PC-9 (cell line): ENCODE measurements around the gene PFN4. TPM values are rescaled to one million over a fixed set of nuclear protein-coding genes. Genes with fewer than 3 reads are reported as not detected.

ENCODE experiments used
- BruUV-seq: library from RNA; stranded (reverse); fragments of 400-500 nt; replicated peaks from 2 replicates; lab custom pipeline; 2021; lab: Mats Ljungman, UMichigan
- CTCF ChIA-PET: fragments of 300-600 bp; sonication (Branson Sonifier 250); formaldehyde crosslinking; loops from one replicate; lab custom pipeline; 2022; ENCODE audit warnings: antibody characterized with exemption; lab: Charles Lee
- POLR2A ChIA-PET: fragments of 300-600 bp; sonication (Branson Sonifier 250); formaldehyde crosslinking; loops from one replicate; lab custom pipeline; 2022; ENCODE audit warnings: antibody characterized with exemption; ENCODE audit not compliant: unreplicated experiment; lab: Charles Lee
- DNase-seq, 2 experiments: peaks; one replicate each; pipeline versions ENCODE4 v3.0.0 to v3.0.0-alpha.2; 2015 to 2022; ENCODE audit warnings: mixed read lengths in 1 of 2
- H2AFZ ChIP-seq: fragments of 200-600 bp; sonication (generic); 2 replicates; pipeline ENCODE4 v1.8.1; 2017; ENCODE audit warnings: antibody characterized with exemption
- H3F3A ChIP-seq: fragments of 200-600 bp; sonication (generic); 2 replicates; pipeline ENCODE4 v1.8.1; 2017; ENCODE audit warnings: antibody characterized with exemption, mild to moderate bottlenecking, low read depth; ENCODE audit not compliant: insufficient read depth
- H3K27ac ChIP-seq: fragments of 200-600 bp; sonication (generic); 2 replicates; pipeline ENCODE4 v1.6.1; 2016; ENCODE audit warnings: mixed run types
- H3K27me3 ChIP-seq: fragments of 200-600 bp; sonication (generic); 2 replicates; pipeline ENCODE4 v1.6.1; 2016; ENCODE audit warnings: low read depth, mixed run types; ENCODE audit not compliant: insufficient read depth
- H3K36me3 ChIP-seq: fragments of 200-600 bp; sonication (generic); 2 replicates; pipeline ENCODE4 v1.6.1; 2016; ENCODE audit warnings: low read depth, mixed run types
- H3K4me1 ChIP-seq: fragments of 200-600 bp; sonication (generic); replicated peaks from 2 replicates; pipeline ENCODE4 v1.6.1; 2016; ENCODE audit warnings: mixed run types; ENCODE audit not compliant: insufficient read depth
- H3K4me2 ChIP-seq: fragments of 200-600 bp; sonication (generic); 2 replicates; pipeline ENCODE4 v1.6.1; 2017; ENCODE audit warnings: mixed run types
- H3K4me3 ChIP-seq: fragments of 200-600 bp; sonication (generic); 2 replicates; pipeline ENCODE4 v1.6.1; 2016; ENCODE audit warnings: mixed run types
- H3K79me2 ChIP-seq: fragments of 200-600 bp; sonication (generic); 2 replicates; pipeline ENCODE4 v1.6.1; 2017; ENCODE audit warnings: low read depth, mixed run types
- H3K9me2 ChIP-seq: fragments of 200-600 bp; sonication (generic); 2 replicates; pipeline ENCODE4 v1.8.1; 2017; ENCODE audit warnings: mild to moderate bottlenecking; ENCODE audit not compliant: insufficient read depth
- H3K9me3 ChIP-seq: fragments of 200-600 bp; sonication (generic); 2 replicates; pipeline ENCODE4 v1.8.1; 2016; ENCODE audit warnings: low read depth; ENCODE audit not compliant: insufficient read depth
- H4K20me1 ChIP-seq: fragments of 200-600 bp; sonication (generic); 2 replicates; pipeline ENCODE4 v1.8.1; 2017; ENCODE audit not compliant: insufficient read depth
- EZH2 ChIP-seq: fragments of 200-600 bp; sonication (generic); IDR thresholded peaks from 2 replicates; pipeline ENCODE4 v1.8.0; 2017; ENCODE audit warnings: antibody characterized with exemption, low read depth
- intact Hi-C: fragments of 100-400 bp; cut with micrococcal nuclease; formaldehyde crosslinking; loops from one replicate; pipeline ENCODE4 v1.10.0; 2022; ENCODE audit not compliant: unreplicated experiment
- total RNA-seq: library from RNA; stranded (reverse); gene quantifications from 2 replicates; pipeline ENCODE4 v1.2.3, GENCODE V29; 2021
- TF ChIP-seq, protein P1 (sequence below): fragments of 200-600 bp; sonication (generic); conservative IDR thresholded peaks from 2 replicates; pipeline ENCODE4 v1.6.1; 2017; ENCODE audit warnings: mixed run types, antibody characterized with exemption, mild to moderate bottlenecking, moderate library complexity

The PFN4 gene
- total RNA-seq, 1 experiment from 2014 or later: 1.2 TPM

DNA sequence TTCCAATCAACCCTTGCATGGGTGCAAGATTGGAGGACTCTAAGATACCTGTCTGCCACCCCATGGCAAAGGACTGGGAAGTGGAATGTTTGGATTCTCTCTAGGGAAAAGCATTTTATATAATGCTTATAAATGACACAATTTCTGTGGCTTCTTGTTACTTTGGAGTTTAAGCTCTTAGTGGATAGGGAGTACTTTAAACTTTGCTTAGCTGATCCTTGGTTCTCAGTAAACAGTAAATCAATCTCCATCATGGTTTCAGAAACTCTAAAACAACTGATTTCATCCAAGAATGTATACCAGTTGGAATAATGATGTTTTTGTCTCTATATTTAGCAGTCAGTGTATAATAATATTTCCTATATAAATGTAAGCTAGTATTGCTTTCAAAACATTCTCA, 37.6 kb upstream of the PFN4 start:
- no peaks in the 10 kb centered on the region for H3K79me2 ChIP-seq
- no peaks in the 10 kb centered on the region for H3K9me2 ChIP-seq
- H3K9me3 ChIP-seq: no peaks in the 10 kb centered on the region; the same call in 1 of the 2 replicates
- no peaks in the 10 kb centered on the region for H3K36me3 ChIP-seq
- H3K4me3 ChIP-seq: no peak overlapping the region
- ChIA-PET CTCF (no interaction called here), POLR2A (no interaction called here)
- BruUV-seq: no TSS peak
- no peak overlapping the region for H3K27ac ChIP-seq
- DNase-seq: no peak
- TF ChIP-seq, protein P1, sequence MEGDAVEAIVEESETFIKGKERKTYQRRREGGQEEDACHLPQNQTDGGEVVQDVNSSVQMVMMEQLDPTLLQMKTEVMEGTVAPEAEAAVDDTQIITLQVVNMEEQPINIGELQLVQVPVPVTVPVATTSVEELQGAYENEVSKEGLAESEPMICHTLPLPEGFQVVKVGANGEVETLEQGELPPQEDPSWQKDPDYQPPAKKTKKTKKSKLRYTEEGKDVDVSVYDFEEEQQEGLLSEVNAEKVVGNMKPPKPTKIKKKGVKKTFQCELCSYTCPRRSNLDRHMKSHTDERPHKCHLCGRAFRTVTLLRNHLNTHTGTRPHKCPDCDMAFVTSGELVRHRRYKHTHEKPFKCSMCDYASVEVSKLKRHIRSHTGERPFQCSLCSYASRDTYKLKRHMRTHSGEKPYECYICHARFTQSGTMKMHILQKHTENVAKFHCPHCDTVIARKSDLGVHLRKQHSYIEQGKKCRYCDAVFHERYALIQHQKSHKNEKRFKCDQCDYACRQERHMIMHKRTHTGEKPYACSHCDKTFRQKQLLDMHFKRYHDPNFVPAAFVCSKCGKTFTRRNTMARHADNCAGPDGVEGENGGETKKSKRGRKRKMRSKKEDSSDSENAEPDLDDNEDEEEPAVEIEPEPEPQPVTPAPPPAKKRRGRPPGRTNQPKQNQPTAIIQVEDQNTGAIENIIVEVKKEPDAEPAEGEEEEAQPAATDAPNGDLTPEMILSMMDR: no peak
- TF ChIP-seq EZH2: no peak
- intact Hi-C loops: no loop called here
- no peaks in the 10 kb centered on the region for H3F3A ChIP-seq
- no peaks in the 10 kb centered on the region for H3K4me1 ChIP-seq
- no peak overlapping the region for H3K4me2 ChIP-seq
- H2AFZ ChIP-seq: no peak overlapping the region
- H4K20me1 ChIP-seq: no peaks in the 10 kb centered on the region
- no peaks in the 10 kb centered on the region for H3K27me3 ChIP-seq

DNA sequence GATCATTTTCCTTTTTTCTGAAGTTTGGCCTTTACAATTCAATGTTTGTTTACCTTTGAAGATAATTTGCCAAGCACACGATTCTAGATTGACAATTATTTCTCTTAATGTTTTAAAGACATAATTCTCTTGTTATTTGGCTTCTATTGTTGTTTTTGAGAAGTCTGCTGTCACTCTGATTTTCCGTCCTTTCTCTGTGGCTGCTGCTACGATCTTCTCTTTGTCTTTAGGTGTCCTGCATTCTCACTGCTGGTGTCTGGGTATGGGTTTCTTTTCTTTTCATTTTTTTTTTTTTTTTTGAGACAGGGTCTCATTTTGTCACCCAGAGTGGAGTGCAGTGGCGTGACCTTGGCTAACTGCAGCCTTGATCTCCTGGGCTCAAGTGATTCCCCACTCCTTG, 36.6 kb upstream of the PFN4 start:
- POLR2A ChIA-PET: interaction anchor here (0.7 kb wide), 1 partner anchor 49 kb away, joined by 4 read pairs; no protein-coding TSS in a partner anchor
- Histone ChIP-seq H3K4me1 (no peaks in the 10 kb centered on the region), H2AFZ (no peak overlapping the region), H3K4me2 (no peak overlapping the region), H3K9me2 (no peaks in the 10 kb centered on the region), H4K20me1 (no peaks in the 10 kb centered on the region), H3F3A (no peaks in the 10 kb centered on the region), H3K79me2 (no peaks in the 10 kb centered on the region), H3K27ac (no peak overlapping the region), H3K4me3 (no peak overlapping the region), H3K27me3 (no peaks in the 10 kb centered on the region), H3K9me3 (no peaks in the 10 kb centered on the region; the same call in 1 of the 2 replicates), H3K36me3 (no peaks in the 10 kb centered on the region)
- BruUV-seq: no TSS peak
- intact Hi-C loops: no loop called here
- TF ChIP-seq EZH2: no peak
- TF ChIP-seq, protein P1: no peak
- DNase-seq: no peak
- CTCF ChIA-PET: no interaction called here

DNA sequence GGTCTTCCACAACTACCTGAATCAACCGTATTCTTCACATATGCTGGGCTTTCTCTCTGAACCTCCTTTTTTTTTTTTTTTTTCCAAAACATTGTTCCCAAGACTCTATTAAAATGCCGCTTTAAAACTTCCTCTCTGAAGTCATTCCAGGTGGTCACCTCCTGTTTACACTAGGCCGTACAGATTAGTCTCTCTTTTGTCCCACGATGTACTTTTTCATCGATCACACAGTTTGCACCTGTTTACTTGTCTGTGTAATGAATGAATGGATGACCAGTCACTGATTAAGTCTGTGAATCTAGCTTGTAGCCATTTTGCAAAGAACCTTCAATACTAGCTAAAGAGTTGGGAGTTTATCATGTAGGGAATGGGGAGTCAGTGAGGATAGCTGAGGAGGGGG, 35.0 kb upstream of the PFN4 start:
- TF ChIP-seq, protein P1: no peak
- no peak for TF ChIP-seq EZH2
- Histone ChIP-seq H3K36me3 (no peaks in the 10 kb centered on the region), H3K4me2 (no peak overlapping the region), H2AFZ (no peak overlapping the region), H3K79me2 (no peaks in the 10 kb centered on the region), H3K4me1 (no peaks in the 10 kb centered on the region), H3K27ac (no peak overlapping the region), H3F3A (no peaks in the 10 kb centered on the region), H3K9me2 (no peaks in the 10 kb centered on the region), H3K27me3 (no peaks in the 10 kb centered on the region), H4K20me1 (no peaks in the 10 kb centered on the region), H3K9me3 (no peaks in the 10 kb centered on the region; the same call in 1 of the 2 replicates), H3K4me3 (no peak overlapping the region)
- ChIA-PET CTCF (interaction anchor here (0.6 kb wide), 1 partner anchor 36 kb away, joined by 3 read pairs; no protein-coding TSS in a partner anchor), POLR2A (no interaction called here)
- intact Hi-C loops: no loop called here
- BruUV-seq: no TSS peak
- no peak for DNase-seq
